Measurements from ENCODE around the gene CPNE4.

Gene CPNE4

DNA sequence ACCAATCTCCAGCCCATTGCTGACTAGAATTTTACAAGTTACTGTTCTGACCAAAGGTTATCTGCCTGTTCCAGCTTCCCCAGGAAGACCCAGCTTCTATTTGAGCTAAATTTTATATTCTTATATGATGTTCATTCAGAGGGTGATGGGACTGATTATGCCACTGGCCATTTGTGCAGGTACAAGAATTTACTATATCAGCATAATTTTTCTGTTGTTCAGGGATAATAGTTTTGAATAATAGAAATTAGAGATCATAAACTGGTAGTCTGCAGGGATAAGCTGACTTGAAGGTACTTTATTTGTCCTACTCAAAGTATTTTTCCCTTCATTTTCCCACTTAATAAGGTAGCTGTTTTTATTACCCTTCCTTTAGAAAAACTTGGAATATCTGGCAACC lies 309.4 kb downstream of the CPNE4 start:
- H3K9me3 Mint-ChIP-seq: no peaks in the 10 kb centered on the region

DNA sequence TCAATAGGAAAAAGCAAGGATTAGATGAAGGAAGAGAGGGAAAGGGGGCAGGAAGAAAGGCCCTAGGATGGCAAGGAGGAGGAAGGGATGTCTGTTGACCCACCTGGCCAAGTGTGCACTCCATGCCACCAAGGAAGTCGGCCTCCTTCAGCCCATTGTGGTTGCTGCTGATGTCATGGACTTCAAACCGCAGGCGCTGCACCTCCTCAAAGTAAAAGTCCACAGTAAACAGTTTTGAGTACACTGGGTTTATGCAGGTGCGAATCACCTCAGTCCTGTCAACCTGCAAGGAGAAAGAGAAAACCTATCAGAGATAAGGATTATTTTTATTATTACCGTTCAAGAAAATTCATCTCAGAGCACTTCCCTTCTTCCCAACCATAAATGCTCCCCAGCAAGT lies 311.5 kb downstream of the CPNE4 start:
- H3K27me3 Mint-ChIP-seq (ENCODE audit: low read depth): no peaks in the 10 kb centered on the region
- H3K27ac Mint-ChIP-seq: no peak overlapping the region
- H3K4me3 Mint-ChIP-seq: no peak overlapping the region
- TF ChIP-seq, protein P1, sequence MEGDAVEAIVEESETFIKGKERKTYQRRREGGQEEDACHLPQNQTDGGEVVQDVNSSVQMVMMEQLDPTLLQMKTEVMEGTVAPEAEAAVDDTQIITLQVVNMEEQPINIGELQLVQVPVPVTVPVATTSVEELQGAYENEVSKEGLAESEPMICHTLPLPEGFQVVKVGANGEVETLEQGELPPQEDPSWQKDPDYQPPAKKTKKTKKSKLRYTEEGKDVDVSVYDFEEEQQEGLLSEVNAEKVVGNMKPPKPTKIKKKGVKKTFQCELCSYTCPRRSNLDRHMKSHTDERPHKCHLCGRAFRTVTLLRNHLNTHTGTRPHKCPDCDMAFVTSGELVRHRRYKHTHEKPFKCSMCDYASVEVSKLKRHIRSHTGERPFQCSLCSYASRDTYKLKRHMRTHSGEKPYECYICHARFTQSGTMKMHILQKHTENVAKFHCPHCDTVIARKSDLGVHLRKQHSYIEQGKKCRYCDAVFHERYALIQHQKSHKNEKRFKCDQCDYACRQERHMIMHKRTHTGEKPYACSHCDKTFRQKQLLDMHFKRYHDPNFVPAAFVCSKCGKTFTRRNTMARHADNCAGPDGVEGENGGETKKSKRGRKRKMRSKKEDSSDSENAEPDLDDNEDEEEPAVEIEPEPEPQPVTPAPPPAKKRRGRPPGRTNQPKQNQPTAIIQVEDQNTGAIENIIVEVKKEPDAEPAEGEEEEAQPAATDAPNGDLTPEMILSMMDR (IDR thresholded peaks at IDR 0.05; ENCODE audit: unreplicated experiment in 3 of 3): no peak
- no peaks in the 10 kb centered on the region for H3K36me3 Mint-ChIP-seq (ENCODE audit: low read depth)
- H3K9me3 Mint-ChIP-seq: no peaks in the 10 kb centered on the region
- H3K4me1 Mint-ChIP-seq: no peaks in the 10 kb centered on the region

More for the DNA sequence above, 309.4 kb downstream of the CPNE4 start:
- TF ChIP-seq, protein P1 (IDR thresholded peaks at IDR 0.05; ENCODE audit: unreplicated experiment in 3 of 3): no peak
- Mint-ChIP-seq H3K27me3 (ENCODE audit: low read depth) (no peaks in the 10 kb centered on the region), H3K4me3 (no peak overlapping the region), H3K27ac (no peak overlapping the region), H3K4me1 (no peaks in the 10 kb centered on the region), H3K36me3 (ENCODE audit: low read depth) (no peaks in the 10 kb centered on the region)

DNA sequence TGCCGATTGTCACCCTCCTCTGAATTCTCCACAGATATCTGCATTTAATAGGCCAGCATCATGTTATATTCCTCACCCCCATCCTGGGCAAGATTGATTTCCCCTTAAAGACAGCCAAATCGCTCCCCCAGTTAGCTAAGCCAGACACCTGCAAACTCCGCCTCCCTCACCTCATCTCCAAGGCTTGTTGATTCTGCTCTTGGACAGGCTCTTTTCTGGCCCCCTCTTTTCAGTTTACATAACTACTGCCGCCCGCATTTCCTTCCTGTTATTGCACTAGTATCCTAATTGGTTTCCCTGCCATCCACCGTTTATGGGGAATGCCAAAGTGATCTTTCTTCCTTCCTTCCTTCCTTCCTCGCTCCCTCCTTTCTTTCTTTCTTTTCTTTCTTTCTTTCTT lies 317.3 kb downstream of the CPNE4 start:
- no peak overlapping the region for H3K27ac Mint-ChIP-seq
- H3K36me3 Mint-ChIP-seq (ENCODE audit: low read depth): no peaks in the 10 kb centered on the region
- no peak overlapping the region for H3K4me3 Mint-ChIP-seq
- no peaks in the 10 kb centered on the region for H3K4me1 Mint-ChIP-seq
- no peaks in the 10 kb centered on the region for H3K27me3 Mint-ChIP-seq (ENCODE audit: low read depth)
- no peaks in the 10 kb centered on the region for H3K9me3 Mint-ChIP-seq
- TF ChIP-seq, protein P1 (IDR thresholded peaks at IDR 0.05; ENCODE audit: unreplicated experiment in 3 of 3): no peak

DNA sequence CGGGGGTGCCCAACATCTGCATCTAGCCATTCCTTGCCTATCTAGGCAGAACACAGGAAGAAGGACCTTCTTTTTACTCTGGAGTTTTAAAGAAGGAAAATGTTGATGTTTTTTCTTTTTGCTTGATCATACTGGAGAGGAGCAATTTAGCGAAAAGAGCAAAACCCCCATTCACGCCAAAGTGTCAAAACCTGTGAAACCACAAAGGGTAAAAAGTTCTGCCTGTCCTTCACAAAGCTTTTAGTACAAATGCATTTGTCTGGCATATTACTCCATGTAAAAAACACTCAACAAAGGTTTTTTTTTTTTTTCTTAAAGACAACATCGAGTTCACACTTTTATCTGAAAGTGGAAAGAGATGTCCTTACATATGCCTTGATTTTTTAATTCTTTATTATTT lies 317.9 kb downstream of the CPNE4 start:
- TF ChIP-seq, protein P1 (IDR thresholded peaks at IDR 0.05; ENCODE audit: unreplicated experiment in 3 of 3): no peak
- Mint-ChIP-seq H3K9me3 (no peaks in the 10 kb centered on the region), H3K27me3 (ENCODE audit: low read depth) (no peaks in the 10 kb centered on the region), H3K4me3 (no peak overlapping the region), H3K36me3 (ENCODE audit: low read depth) (no peaks in the 10 kb centered on the region), H3K27ac (no peak overlapping the region), H3K4me1 (no peaks in the 10 kb centered on the region)

DNA sequence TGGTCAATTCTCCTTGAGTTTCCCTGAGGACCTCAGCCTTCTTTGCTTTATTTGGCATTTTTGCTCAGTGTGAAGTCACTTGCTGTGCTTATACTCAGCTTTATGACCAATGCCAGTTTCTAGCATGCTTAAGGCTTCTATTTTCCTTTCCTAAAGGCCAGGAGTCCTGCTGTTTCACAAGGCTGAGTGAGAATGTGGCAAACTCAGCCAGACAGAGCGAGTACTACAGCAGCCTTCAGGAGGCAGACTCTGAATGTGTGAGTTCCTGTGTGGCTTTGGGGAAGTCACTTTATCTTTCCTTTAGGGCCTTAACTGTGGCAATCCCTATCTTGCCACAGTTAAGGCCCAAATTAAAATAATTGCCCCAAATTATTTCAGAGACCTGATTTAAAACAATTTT lies 318.8 kb downstream of the CPNE4 start:
- H3K4me3 Mint-ChIP-seq: no peak overlapping the region
- H3K9me3 Mint-ChIP-seq: no peaks in the 10 kb centered on the region
- TF ChIP-seq, protein P1 (IDR thresholded peaks at IDR 0.05; ENCODE audit: unreplicated experiment in 3 of 3): no peak
- no peaks in the 10 kb centered on the region for H3K27me3 Mint-ChIP-seq (ENCODE audit: low read depth)
- no peaks in the 10 kb centered on the region for H3K36me3 Mint-ChIP-seq (ENCODE audit: low read depth)
- no peak overlapping the region for H3K27ac Mint-ChIP-seq
- H3K4me1 Mint-ChIP-seq: no peaks in the 10 kb centered on the region

DNA sequence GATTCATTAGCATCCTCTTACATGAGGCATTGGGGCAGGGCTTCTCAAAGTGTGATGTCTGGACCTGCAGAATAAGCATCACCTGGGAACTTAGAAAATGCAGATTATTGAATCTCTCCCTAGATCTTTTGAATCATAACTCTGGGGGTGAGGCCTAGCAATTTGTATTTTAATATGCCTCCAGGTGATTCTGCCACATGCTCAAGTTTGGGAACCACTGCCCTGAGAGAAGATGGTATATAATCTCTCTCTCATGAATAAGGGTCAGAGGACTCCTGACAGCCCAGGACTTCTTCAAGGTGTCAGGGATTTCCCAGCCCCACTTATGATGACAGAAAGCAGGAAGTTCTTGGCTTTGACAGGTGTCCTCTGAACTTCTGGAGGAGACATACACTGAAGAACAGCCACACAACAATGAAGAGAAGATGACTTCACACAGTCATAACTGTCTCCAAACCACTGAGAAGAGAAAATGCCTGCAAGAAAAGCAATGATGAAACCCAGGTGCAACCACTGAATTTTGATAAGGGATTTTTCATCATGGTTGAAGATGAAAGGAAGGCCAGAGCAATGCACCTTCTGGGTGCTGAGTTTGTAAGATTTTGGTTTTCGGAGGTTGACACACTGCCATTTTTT lies 320.1 kb downstream of the CPNE4 start:
- no peaks in the 10 kb centered on the region for H3K27me3 Mint-ChIP-seq (ENCODE audit: low read depth)

More for the DNA sequence above, 320.1 kb downstream of the CPNE4 start:
- Mint-ChIP-seq H3K27ac (no peak overlapping the region), H3K36me3 (ENCODE audit: low read depth) (no peaks in the 10 kb centered on the region), H3K4me1 (no peaks in the 10 kb centered on the region), H3K4me3 (no peak overlapping the region), H3K9me3 (no peaks in the 10 kb centered on the region)
- TF ChIP-seq, protein P1 (IDR thresholded peaks at IDR 0.05; ENCODE audit: unreplicated experiment in 3 of 3): no peak

Data from nephron (organoid).